OCI-M2 (cell line): ENCODE results near the gene COL4A4.

Experiments
- DNase-seq: peaks from one replicate; lab custom pipeline; 2025; ENCODE audit not compliant: unreplicated experiment; lab: John Stamatoyannopoulos, UW

Gene COL4A4

DNA sequence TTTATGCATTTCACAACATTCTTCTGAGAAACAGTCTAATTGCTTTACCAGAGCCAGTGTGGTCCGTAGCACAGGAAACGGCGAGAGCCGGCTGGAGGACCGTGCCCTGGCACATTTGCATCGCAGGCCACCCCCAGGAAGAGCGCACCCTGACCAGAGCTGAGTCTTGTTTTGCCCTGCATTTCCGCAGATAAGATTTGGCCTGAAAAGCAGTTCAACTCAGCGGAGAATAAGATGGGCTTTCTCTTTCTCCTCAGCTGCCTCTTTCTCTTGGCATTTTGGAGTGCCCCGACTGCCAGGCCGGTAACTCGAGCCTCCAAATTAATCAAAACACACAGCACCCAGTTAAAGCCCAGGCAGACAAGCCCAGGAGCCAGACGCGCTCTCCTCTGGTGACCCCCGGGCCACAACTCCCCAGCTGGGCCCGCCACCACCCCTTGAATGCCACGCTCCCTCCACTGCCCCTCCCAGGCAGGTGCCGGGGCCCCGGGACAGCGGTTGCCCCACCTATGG lies 464 bp downstream of the COL4A4 start:
- DNase-seq: no peak

DNA sequence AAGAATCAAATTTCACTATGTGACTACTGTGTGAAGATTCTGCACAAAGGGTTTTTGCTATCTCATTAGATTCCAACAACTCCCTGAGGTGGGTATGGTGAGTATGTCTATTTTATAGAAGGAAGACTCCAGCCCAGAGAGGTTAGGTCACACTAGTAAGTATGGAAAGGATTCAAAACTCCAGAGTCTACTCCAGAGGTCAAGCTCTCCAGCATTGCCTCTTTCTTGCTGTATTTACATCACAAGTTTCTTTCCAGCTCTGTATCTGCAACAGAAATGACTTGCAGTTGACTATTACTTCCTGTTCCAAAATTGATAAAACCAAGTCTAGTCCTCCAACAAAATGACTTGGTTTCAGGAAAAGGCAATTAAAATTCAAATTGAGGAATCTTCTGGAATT lies 2.1 kb downstream of the COL4A4 start:
- no peak for DNase-seq

DNA sequence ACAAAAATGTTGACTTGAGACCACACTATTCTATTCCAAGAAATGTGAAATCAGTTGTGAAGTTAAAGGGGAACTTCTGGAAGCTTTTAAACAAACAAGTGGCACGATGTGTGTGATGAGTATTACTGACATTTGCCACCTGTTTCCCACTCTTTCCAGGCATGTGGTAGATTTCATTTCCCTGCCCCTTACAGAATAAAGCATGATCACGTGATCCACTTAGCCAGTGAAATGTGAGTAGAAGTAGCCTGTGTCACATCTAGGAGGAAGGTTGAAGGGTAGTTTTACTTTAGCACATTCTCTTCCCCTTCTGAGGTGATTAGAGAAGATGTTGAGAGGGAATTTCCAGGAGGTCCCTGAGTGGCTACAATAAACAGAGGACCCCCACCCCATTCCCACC lies 3.8 kb downstream of the COL4A4 start:
- no peak for DNase-seq

DNA sequence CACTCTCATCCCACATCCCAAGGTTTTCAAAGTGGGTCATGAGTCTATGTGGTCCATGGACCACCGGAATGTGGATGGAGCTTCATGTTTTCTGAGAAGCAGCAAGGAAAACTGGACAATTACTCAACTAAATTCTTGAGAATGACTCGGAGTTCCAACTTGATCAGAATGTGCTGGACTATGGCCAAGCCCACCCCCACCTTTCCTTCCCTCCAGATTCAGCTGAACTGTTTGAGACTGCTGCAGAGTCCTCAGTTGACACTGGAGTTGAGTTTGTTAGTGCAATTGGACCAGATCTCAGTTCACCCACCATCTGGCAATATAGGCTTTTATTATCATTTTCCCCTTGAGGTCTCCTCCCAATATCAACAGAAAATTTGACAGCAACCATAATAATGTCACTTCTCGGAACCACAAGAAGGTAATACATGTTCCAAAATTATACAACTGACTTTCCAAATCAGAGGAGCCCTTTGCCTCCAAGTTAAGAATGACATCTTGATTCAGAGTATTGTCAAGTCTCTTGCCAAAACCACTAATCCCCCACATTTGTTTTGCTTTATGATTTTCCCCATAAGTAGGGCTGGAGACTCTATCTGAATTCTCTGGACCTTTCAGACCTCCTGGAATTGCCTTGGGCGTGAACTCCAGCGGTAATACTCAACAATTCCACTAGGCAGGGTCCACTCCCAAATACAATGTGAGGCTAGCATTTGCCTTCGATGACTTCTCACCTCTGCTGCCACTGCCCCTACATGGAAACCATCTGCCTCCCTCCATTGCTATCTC lies 8.8 kb downstream of the COL4A4 start:
- DNase-seq: no peak

DNA sequence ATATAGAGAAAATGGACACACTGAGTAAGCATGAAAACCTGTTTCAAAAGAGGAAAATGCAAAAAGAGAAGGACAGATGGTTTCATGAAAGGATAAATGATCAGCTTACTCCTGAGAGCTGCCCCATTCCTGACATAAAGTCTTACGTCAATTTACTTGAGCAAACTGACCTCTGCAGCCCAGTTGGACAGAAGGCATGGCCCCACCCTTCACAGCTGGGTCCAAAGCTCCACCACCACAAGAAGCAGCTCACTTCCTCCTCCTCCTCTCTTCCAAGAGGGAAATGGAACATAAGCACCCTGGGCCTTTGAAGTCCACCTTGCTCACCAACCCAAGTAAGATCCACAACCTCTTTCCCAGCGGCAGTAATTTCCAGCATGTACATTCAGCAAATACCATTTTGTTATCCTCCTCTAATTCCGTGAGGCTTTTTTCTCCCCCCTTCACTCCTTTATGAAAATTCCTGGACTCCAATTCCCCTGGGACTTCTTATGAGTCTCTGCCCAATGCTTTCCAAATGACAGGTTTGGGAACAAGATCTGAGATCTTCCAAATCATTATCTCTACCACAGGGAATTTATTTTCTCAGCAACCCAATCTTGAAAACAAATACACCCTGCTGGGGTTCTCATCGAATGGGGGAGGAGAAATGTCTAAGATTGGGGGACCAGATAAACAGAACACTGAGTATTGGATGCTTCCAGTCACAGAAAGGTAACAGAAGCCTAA lies 10.1 kb downstream of the COL4A4 start:
- no peak for DNase-seq

DNA sequence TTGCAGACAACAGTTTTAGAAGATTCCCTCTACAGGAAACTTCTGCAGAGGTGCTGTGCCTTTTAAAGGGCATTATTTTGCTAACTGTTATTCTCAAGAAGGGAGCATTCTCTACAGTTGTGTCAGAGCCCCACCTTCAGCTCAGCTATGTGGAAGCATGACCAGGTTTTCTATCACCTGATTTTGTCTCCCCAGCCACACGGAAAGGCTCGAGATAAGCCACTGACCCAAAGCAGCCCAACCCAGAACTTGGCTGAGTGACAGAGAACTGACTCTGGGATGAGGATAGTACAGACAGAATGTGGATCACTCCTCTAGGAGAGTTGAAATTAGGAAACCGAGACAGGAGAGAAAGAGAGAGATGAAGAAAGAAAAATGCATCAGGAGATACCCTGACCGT lies 10.7 kb downstream of the COL4A4 start:
- DNase-seq: no peak

DNA sequence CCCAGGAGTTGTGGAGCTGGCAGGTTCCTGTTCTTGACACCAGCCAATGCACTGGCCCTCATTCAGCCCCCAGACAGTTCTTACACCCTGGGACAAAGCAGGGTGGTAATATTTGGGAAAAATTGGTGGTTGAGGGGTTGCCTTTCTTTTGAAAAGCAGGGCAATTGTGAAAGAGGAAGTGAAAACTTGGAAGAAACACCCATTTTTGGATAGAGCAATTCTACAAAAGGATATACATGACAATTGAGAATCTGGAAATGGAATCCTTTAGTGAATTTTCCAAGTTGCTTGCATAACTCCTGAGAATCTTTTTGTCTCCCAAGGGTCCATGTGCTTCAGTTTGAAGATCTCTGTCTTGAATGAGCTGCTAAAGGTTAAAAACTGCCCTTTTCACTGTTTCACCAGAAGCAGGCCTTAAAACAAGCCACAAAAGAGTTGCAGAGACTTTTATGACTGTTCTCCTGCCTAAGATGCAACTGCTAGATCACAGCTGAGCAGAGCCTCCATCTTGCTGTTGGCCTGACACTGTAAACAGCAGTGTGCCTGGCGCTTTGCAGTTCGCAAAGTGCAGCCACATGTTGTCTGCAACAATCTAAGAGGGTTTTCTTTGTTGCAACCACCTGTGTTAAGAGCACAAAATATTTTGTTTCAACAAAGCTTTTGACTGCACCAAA lies 11.8 kb downstream of the COL4A4 start:
- no peak for DNase-seq

DNA sequence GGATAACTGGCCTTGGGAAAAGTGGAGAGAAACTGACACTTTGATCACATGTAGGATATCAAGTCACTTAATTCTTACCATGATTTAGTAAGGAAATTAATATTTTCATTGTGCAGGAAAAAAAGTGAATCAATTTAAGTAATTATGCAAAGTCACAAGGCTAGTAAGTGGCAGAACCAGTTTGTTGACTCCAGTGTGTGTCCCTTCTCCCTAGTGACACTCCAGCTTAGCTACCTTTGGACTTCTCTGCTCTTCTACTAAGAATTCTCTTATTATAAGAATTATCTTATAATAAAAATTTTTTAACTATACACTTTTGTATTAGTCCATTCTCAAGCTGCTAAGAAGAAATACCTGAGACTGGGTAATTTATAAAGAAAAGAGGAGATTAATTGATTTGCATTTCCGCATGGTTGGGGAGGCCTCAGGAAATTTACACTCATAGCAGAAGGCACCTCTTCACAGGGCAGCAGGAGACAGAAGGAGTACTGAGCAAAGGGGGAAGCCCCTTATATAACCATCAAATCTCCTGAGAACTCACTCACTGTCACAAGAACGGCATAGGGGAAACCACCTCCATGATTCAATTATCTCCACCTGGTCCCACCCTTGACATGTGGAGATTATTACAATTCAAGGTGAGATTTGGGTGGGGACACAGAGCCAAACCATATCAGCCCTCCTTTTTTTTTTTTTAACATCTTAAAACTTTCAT lies 13.6 kb downstream of the COL4A4 start:
- no peak for DNase-seq

DNA sequence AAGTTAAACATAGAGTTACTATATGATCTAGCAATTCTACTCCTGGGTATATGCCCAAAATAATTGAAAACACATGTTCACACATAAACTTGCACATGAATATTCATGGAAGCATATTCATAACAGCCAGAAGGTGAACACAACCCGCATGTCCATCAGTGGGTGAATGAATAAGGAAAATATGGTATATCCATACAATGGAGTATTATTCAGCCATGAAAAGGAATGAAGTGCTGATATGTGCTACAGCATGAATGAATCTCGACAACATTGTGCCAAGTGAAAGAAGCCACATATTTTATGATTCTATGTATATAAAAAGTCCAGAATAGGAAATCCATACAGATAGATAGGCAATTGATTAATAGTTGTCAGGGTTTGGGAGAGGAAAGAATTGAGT lies 15.9 kb downstream of the COL4A4 start:
- DNase-seq: no peak

DNA sequence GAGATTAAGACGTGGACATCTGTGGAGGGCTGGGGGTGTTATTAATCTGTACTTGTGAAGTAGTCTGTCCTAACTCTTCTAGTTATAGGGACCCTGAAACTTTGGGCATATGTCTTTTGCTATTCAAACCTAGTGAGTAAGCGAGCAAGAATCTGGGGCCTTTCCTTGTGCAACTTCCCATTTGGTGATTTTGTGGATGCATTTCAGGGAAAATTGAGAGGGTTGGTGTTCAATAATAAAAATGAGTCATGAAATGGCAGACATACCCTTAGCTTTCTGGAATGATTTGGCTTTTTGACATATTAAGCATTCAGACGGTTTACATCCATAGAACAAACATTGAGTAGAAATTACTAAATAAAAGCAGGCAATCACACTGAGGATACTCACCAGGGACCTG lies 17.0 kb downstream of the COL4A4 start:
- DNase-seq: no peak

DNA sequence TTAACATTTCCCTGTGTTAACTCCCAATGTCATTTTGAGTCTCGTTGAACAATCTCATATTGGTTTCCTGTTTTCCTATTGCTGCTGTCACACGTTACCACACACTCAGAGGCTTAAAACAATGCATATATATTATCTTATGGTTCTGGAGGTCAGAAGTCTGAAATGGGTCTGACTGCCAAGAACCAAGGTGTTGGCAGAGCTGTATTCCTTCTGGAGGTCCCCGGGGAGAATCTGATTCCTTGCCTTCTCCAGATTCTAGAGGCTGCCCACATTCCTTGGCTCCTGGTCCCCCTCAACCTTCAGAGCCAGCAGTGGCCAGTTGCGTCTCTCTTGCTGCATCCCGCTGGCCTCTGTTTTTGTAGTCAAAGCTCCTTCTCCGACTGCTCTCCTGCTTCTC lies 17.5 kb downstream of the COL4A4 start:
- DNase-seq: no peak

DNA sequence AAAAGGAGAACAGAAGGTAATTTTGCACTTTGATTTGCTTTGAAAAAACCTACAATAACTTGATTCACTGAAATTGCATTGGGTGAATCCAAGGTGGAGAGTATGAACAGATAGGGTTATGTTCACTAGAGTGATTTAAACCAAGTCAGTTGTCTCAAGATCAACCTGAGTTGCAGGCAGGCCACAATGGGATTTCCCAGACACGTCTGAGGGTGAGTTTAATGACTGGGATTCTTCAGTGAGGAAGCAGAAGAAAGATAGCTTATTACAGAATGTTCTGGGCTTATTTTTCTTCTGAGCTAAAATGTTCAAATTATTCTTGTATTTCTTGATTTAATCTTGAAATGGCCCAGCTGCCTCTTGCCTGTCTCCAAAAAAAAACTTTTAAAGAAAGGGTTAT lies 20.1 kb downstream of the COL4A4 start:
- no peak for DNase-seq

DNA sequence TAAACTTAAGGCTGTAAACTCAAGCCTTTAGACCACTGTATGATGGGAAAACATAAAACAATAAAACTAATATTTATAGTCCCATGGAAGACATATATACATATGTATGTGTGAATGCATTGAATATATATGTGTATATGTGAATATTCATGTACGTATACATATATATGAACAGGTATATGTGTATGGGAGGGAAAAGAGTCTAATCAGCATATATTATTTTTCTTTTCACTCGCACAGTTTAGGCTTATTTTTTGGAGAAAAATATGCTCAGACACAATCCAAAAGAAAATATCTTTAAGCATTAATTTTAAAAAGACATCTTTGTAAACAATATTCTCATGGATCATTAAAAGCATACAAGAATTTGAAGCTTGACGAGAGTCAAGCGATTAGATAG lies 22.7 kb downstream of the COL4A4 start:
- no peak for DNase-seq

DNA sequence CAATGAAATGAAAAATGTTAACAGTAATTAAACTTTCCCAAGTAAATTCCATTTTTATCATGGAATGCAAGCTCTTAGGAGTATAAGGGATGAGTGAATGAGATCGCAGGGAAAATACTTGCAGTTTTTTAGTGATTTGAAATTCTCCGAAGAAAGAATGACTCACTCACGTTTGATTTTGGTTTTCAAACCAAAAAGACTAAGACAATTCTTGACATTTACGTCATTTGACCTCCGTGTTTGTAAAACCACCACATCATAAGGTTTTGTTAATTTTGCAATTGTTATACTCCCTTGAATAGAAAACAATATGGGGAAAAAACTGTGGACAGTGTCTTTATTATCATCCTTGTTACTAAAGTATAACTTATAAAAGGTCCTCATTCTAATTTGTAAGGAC lies 29.4 kb downstream of the COL4A4 start:
- no peak for DNase-seq

DNA sequence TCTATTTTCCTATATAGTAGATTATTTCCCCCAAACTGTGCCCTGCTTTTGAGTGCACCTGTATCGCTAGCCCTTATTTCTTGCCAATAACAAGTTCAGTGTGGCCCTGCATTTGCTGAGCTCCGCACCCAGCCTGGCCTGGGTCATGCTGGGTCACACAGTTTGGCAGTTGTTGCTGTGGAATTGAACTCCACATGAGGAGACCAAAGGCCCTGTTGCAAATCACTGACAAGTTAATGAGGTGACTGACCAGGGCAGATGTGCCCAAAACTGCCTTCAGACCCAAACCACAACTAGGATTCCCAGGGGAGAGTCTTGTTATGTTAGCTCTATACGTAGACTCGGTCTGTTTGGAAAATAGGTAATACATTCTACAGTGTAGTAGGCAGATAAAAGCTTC lies 31.0 kb downstream of the COL4A4 start:
- DNase-seq: no peak

DNA sequence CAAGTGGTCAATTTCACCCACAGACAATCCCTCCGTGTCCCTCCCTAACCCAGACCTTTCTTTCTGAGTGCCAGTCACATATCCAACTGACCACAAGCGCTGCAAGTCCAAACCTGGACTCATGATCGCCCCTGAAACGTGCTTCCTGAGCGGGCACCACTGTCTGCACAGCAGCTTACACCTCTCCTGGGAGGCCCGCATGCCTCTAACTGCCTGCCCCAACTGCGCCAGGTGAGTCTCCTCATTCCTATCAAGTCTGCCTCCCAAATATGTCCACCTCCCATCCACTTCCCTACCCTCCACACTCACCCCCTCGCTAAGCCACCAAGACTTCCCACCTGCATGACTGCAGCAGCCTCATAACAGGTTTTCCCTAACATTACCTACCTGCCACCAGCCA lies 33.4 kb downstream of the COL4A4 start:
- DNase-seq: no peak

DNA sequence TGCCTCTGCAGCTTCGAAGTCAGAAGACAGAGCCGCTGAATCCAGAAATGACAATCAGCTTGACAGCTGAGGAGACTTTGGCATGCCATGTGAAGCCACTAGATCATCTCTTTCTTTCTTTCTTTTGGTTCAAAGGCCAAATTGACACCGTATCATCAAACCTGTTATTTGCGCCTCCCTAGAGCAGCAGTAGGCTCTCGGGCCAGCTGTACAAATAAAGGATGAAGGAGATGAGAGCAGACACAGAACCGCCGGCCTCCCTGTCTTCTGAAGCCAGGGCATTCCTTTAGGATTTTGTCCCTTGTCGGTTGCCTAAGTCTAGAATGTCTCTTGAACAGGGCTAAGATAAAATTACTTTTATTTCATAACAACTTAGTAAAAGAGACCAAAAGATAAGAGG lies 36.8 kb downstream of the COL4A4 start:
- no peak for DNase-seq

DNA sequence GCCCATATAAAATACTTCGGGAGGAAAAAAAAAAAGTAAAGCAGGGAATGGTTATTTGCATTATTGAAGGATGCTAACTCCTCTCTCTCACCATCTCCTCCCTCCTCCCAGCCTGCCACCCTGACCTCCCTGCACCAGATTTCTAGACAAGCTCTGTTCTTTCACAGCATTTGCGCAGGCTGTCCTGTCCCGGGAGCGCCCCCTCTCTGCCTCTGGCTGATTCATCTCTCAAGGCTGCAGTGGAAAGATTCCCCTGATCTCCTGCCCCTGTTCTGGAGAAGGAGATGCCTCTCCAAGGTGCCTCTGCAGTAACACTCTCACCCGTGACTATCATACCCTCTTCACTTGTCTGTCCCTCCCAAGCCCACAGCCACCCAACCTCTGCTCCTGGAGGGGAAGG lies 38.5 kb downstream of the COL4A4 start:
- DNase-seq: no peak

DNA sequence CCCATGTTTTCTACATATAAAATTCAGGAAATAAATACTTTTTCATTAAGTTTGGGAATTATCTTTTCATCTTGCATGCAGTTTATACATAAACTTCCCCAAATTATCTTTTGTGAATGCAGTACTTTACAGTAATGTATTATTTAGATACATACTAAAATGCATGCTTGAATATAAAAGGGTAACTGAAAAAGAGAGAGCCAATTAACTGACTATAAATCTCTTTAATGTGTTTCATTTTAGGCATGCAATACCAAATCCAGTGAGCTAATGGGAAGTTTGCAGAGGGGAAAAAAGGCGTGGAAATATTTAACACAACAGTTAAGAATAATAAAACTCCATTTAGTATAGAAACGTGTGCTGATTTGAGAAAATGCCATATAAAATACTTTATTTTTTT lies 39.2 kb downstream of the COL4A4 start:
- no peak for DNase-seq

DNA sequence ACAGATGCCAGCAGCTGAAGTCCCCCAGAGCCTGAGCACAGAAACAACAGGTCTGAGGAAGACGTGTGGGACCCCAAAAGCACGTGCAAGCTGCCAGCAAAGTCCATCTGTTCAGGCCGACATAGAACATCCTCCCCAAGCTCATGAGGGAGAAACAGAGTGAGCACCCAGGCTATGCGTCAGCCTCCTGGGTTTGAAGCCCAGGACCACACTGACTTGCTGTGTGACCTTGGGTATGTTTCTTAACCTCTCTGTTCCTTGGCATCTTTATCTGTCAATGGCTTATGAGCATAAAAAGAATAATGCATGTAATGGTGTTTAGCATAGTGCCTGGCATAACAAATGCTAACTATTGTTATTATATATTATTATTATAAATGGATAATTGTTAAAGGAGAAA lies 40.3 kb downstream of the COL4A4 start:
- no peak for DNase-seq

DNA sequence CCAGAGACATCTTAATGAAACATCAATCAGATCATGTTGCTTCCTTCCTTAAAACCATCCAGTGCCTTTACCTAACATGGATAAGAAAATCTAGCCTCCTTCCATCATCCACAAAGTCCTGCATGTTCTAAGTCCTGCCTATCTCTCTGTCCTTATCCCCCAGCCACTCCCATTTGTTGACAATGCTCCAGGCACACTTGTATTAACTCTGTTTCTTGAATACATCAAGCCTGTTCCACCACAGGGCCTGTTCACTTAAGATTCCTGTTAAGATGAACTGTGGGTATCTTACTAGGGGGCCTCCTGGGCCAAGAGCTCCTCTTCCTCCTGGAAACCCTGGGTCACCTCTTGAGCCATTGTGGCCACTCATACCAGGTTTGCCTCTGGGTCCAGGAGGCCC lies 45.7 kb downstream of the COL4A4 start:
- DNase-seq: no peak
